ENCODE measurements around the gene RALGDS. TPM values are rescaled to one million over a fixed set of nuclear protein-coding genes. Genes with fewer than 3 reads are reported as not detected.
A peak's percentile ranks its signal among the peaks of the same experiment; 100 is the strongest.

The RALGDS gene
- total and polyA plus RNA-seq, 2 of the 13 experiments (the other 11 are each of a cell fraction or from before 2014, with no cell fraction given): 12.9 to 25.5 TPM

- no peaks in the 10 kb centered on the region for H3K36me3 ChIP-seq (replicated peaks in 1 of 2; ENCODE audit: control insufficient read depth in 1 of 2, insufficient read depth in 2 of 2, low read length in 2 of 2)
- CTCF ChIA-PET (ENCODE audit: low intra/inter-chr PET ratio, low total read pairs): no interaction called here
- H3K9me3 ChIP-seq (ENCODE audit: low read length): no peaks in the 10 kb centered on the region
- H3K9ac ChIP-seq (ENCODE audit: insufficient read depth, low read depth, low read length): no peak overlapping the region
- in situ Hi-C loops (cut with HindIII; ENCODE audit: extremely low pct_ligation_motif_present, low pct_unique_long_range_greater_than_20kb) (no loop called here), intact Hi-C loops (cut with micrococcal nuclease; ENCODE audit: unreplicated experiment) (no loop called here)
- DNase-seq (ENCODE audit: low spot score): peak; percentile 14
- no TSS peak for BruUV-seq (replicated peaks)
- H3K27me3 ChIP-seq (ENCODE audit: control insufficient read depth in 1 of 2, insufficient read depth in 2 of 2, low read length in 2 of 2): peaks cover 0 to 19% of the 10 kb centered on the region in 2 experiments; a peak in 1 of 5 replicates
- no peak for ATAC-seq
- H4K20me1 ChIP-seq (ENCODE audit: insufficient read depth, low read length): no peaks in the 10 kb centered on the region
- FAIRE-seq: no peak
- H3K4me3 ChIP-seq (replicated peaks in 1 of 3; ENCODE audit: insufficient read depth in 1 of 3, low read depth in 2 of 3, low read length in 3 of 3): no peak overlapping the region
- no peaks in the 10 kb centered on the region for H3K79me2 ChIP-seq (ENCODE audit: insufficient read depth, low read length)
- TF ChIP-seq ZNF687 (CRISPR knock-in tag; IDR thresholded peaks at IDR 0.05) (no peak), SOX6 (IDR thresholded peaks at IDR 0.05) (no peak), SOX6 (CRISPR knock-in tag; IDR thresholded peaks at IDR 0.05) (peak; percentile 13; the same call in 1 of the 2 replicates)
- TF ChIP-seq, protein P1, sequence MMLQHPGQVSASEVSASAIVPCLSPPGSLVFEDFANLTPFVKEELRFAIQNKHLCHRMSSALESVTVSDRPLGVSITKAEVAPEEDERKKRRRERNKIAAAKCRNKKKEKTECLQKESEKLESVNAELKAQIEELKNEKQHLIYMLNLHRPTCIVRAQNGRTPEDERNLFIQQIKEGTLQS (CRISPR knock-in tag; IDR thresholded peaks at IDR 0.05): no peak
- TF ChIP-seq, protein P2, sequence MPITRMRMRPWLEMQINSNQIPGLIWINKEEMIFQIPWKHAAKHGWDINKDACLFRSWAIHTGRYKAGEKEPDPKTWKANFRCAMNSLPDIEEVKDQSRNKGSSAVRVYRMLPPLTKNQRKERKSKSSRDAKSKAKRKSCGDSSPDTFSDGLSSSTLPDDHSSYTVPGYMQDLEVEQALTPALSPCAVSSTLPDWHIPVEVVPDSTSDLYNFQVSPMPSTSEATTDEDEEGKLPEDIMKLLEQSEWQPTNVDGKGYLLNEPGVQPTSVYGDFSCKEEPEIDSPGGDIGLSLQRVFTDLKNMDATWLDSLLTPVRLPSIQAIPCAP (CRISPR knock-in tag; IDR thresholded peaks at IDR 0.05; ENCODE audit: low read depth): no peak
- no peak overlapping the region for H3K27ac ChIP-seq (ENCODE audit: extremely low read length, insufficient read depth, low read length)
- 18% methylated on average over 4 of the region's 4 CpGs for WGBS (ENCODE audit: low lambda C conversion rate)
- POLR2A ChIA-PET: interaction anchor here (1.5 to 1.8 kb wide), 2 partner anchors 15 to 46 kb away, joined by 3 to 9 read pairs; partner anchors contain the start of gene GTF3C5
- H2AFZ ChIP-seq (ENCODE audit: low read length): no peak overlapping the region
- no peak overlapping the region for H3K4me2 ChIP-seq (ENCODE audit: low read depth, low read length)
- H3K4me1 ChIP-seq (ENCODE audit: insufficient read depth, low read length): peaks cover 20% of the 10 kb centered on the region
These were observed 45.0 kb downstream of the RALGDS start for GRCh38 chr9:133075925-133076630.
